ENCODE measurements around the gene CPA5. TPM values are rescaled to one million over a fixed set of nuclear protein-coding genes. Genes with fewer than 3 reads are reported as not detected.

The CPA5 gene
- total RNA-seq, 1 experiment from 2014 or later, result not detected

GRCh38 chr7:130388671-130389070, 44.1 kb downstream of the CPA5 start:
- Mint-ChIP-seq H3K9me3 (peaks cover 12% of the 10 kb centered on the region), H3K27me3 (ENCODE audit: low read depth) (no peaks in the 10 kb centered on the region), H3K4me3 (no peak overlapping the region), H3K27ac (no peak overlapping the region), H3K36me3 (peaks cover 5% of the 10 kb centered on the region), H3K4me1 (no peaks in the 10 kb centered on the region; the same call in 1 of the 2 replicates)
- TF ChIP-seq EMX1 (CRISPR knock-in tag; IDR thresholded peaks at IDR 0.05), result no peak
- no peak for TF ChIP-seq IRF2 (CRISPR knock-in tag; IDR thresholded peaks at IDR 0.05; ENCODE audit: borderline replicate concordance, low read depth)
- no peak for TF ChIP-seq ATF3 (CRISPR knock-in tag; conservative IDR thresholded peaks at IDR 0.05)
- no peak for TF ChIP-seq JUN (CRISPR knock-in tag; IDR thresholded peaks at IDR 0.05)
- TF ChIP-seq ZNF512 (CRISPR knock-in tag; IDR thresholded peaks at IDR 0.05; ENCODE audit: borderline replicate concordance), result no peak
- no peak for TF ChIP-seq ZNF423 (CRISPR knock-in tag; IDR thresholded peaks at IDR 0.05)
- TF ChIP-seq GABPB1 (CRISPR knock-in tag; IDR thresholded peaks at IDR 0.05), result no peak
- no peak for TF ChIP-seq NR3C1 (CRISPR knock-in tag; conservative IDR thresholded peaks at IDR 0.05; ENCODE audit: low read depth)
- ChIA-PET POLR2A (no interaction called here), CTCF (no interaction called here)
- ATAC-seq (no peak), DNase-seq (ENCODE audit: low spot score) (no peak)

- Mint-ChIP-seq H3K36me3 (peaks cover 5% of the 10 kb centered on the region), H3K9me3 (peaks cover 12% of the 10 kb centered on the region), H3K4me3 (no peak overlapping the region), H3K27me3 (ENCODE audit: low read depth) (no peaks in the 10 kb centered on the region), H3K27ac (no peak overlapping the region), H3K4me1 (peaks cover 10% of the 10 kb centered on the region)
- ChIA-PET CTCF (no interaction called here), POLR2A (no interaction called here)
- ATAC-seq (no peak), DNase-seq (ENCODE audit: low spot score) (no peak)
- no peak for TF ChIP-seq SMAD3 (CRISPR knock-in tag; IDR thresholded peaks at IDR 0.05; ENCODE audit: borderline replicate concordance)
- no peak for TF ChIP-seq SP1 (CRISPR knock-in tag; conservative IDR thresholded peaks at IDR 0.05)
- no peak for TF ChIP-seq GABPB1 (CRISPR knock-in tag; IDR thresholded peaks at IDR 0.05)
- TF ChIP-seq ZMAT4 (CRISPR knock-in tag; IDR thresholded peaks at IDR 0.05), result no peak
- no peak for TF ChIP-seq E2F5 (CRISPR knock-in tag; IDR thresholded peaks at IDR 0.05)
- no peak for TF ChIP-seq AFF4 (CRISPR knock-in tag; IDR thresholded peaks at IDR 0.05; ENCODE audit: borderline replicate concordance)
- TF ChIP-seq ZNF121 (CRISPR knock-in tag; IDR thresholded peaks at IDR 0.05), result no peak
These were observed 45.9 kb downstream of the CPA5 start for GRCh38 chr7:130390486-130390885.

GRCh38 chr7:130393101-130393561, 48.5 kb downstream of the CPA5 start:
- peaks cover 6% of the 10 kb centered on the region for H3K9me3 Mint-ChIP-seq
- H3K27me3 Mint-ChIP-seq (ENCODE audit: low read depth), result no peaks in the 10 kb centered on the region; the same call in 1 of the 2 replicates
- no peak overlapping the region for H3K4me3 Mint-ChIP-seq
- DNase-seq (ENCODE audit: low spot score) (no peak), ATAC-seq (no peak)
- peaks cover 29% of the 10 kb centered on the region for H3K4me1 Mint-ChIP-seq
- CTCF ChIA-PET, result interaction anchor here (1.2 kb wide), 1 partner anchor 12 kb away, joined by 9 read pairs; no protein-coding TSS in a partner anchor
- peaks cover 5% of the 10 kb centered on the region for H3K36me3 Mint-ChIP-seq
- POLR2A ChIA-PET, result interaction anchor here (0.6 kb wide), 1 partner anchor 596 kb away, joined by 3 read pairs; no protein-coding TSS in a partner anchor
- H3K27ac Mint-ChIP-seq, result no peak overlapping the region
- TF ChIP-seq TCF7 (CRISPR knock-in tag; IDR thresholded peaks at IDR 0.05; ENCODE audit: low read depth), result no peak
- no peak for TF ChIP-seq NR1H2 (CRISPR knock-in tag; IDR thresholded peaks at IDR 0.05)
- TF ChIP-seq PRRX2 (CRISPR knock-in tag; IDR thresholded peaks at IDR 0.05), result no peak
- no peak for TF ChIP-seq ZNF532 (CRISPR knock-in tag; IDR thresholded peaks at IDR 0.05; ENCODE audit: borderline replicate concordance)
- no peak for TF ChIP-seq CTCF (IDR thresholded peaks at IDR 0.05)
